Measurements from ENCODE around the gene FAM216A. TPM values are rescaled to one million over a fixed set of nuclear protein-coding genes. Genes with fewer than 3 reads are reported as not detected.
A peak's percentile ranks its signal among the peaks of the same experiment; 100 is the strongest.

FAM216A gene
- total RNA-seq, 1 donor from 2014 or later, result 4.2 TPM

- intact Hi-C loops (cut with micrococcal nuclease), result no loop called here
- peaks cover 84% of the 10 kb centered on the region for H3K4me1 ChIP-seq
- H3K36me3 ChIP-seq, result peaks cover 54% of the 10 kb centered on the region
- H3K4me3 ChIP-seq, result no peak overlapping the region
- H3K9me3 ChIP-seq (replicated peaks), result no peaks in the 10 kb centered on the region
- no peak for TF ChIP-seq CTCF (IDR thresholded peaks at IDR 0.05; ENCODE audit: borderline replicate concordance)
- H3K27ac ChIP-seq (replicated peaks), result peak overlapping the region; percentile 87
- peak; percentile 74 for DNase-seq
- no peaks in the 10 kb centered on the region for H3K27me3 ChIP-seq (ENCODE audit: low read depth)
These were observed 69.2 kb downstream of the FAM216A start for GRCh38 chr12:110537605-110538409.

DNA sequence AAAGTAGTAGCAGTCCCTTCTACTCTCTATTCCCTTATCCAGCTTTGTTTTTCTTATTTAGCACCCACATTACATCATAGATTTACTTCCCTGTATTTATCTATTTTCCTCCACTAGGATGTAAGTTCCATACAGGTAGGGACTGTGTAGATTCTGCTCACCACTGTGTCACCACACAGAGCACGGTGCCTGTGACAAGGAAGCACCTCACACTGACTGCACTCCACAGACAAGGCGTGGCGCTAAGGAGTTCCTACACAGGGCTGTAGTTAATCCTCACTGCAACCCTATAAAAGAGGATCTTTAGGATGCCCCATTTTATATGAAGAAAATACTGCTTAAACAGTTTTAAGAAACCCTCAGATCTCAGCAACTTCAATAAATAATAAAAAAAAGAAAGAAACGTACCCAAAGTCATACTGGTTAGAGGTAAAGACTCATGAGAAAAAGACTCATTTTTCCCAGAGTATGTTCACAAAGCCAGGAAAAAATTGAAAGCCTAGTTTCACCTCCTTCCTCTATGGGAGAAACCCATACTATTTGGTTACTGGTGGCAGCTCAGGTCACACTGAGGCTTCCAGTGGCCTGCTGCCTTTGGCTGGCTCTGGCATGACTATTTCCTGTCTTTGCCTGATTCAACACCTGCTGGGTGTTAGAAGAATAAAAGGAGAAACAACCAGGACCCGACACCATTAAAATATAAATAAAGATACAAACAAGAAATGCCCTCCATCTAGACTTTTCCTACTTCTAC lies 70.4 kb downstream of the FAM216A start:
- Histone ChIP-seq H3K27ac (replicated peaks) (peak overlapping the region; percentile 87), H3K4me3 (no peak overlapping the region), H3K27me3 (ENCODE audit: low read depth) (no peaks in the 10 kb centered on the region), H3K9me3 (replicated peaks) (no peaks in the 10 kb centered on the region), H3K36me3 (peaks cover 54% of the 10 kb centered on the region), H3K4me1 (peaks cover 84% of the 10 kb centered on the region)
- DNase-seq, result no peak
- TF ChIP-seq CTCF (IDR thresholded peaks at IDR 0.05; ENCODE audit: borderline replicate concordance), result no peak
- intact Hi-C loops (cut with micrococcal nuclease), result no loop called here

Other genes with a start within 250 kb of the FAM216A start
- gene ATP2A2, start 187.6 kb upstream of the FAM216A start, total RNA-seq, result 1,955 TPM
- 32.0 TPM for gene ANAPC7, start 65.1 kb upstream of the FAM216A start, total RNA-seq
- 84.5 TPM for gene ARPC3, start 18.5 kb upstream of the FAM216A start, total RNA-seq
- 29.3 TPM for gene GPN3, start 588 bp upstream of the FAM216A start, total RNA-seq
- 91.1 TPM for gene VPS29, start 33.3 kb downstream of the FAM216A start, total RNA-seq
- 0.63 TPM for gene RAD9B, start 33.5 kb downstream of the FAM216A start, total RNA-seq
- 103 TPM for gene PPTC7, start 114.5 kb downstream of the FAM216A start, total RNA-seq
- 21.6 TPM for gene TCTN1, start 145.3 kb downstream of the FAM216A start, total RNA-seq
- gene HVCN1, start 220.3 kb downstream of the FAM216A start, total RNA-seq, result 11.5 TPM